GM12878 (cell line): ENCODE data around the gene STKLD1. TPM values are rescaled to one million over a fixed set of nuclear protein-coding genes. Genes with fewer than 3 reads are reported as not detected.

Experiments used
- BHLHE40 ChIP-seq, 2 experiments: fragments of 450-650 bp in 1 of 2; IDR thresholded peaks; 2 replicates each; pipeline ENCODE4 v1.6.1; 2011 to 2017; ENCODE audit warnings: low read depth in 2 of 2, borderline replicate concordance in 1 of 2, improper control_type of control experiment in 1 of 2, low read length in 1 of 2, mild to moderate bottlenecking in 1 of 2
- BMI1 ChIP-seq: fragments of 450-650 bp; IDR thresholded peaks from 2 replicates; pipeline ENCODE4 v1.6.1; 2016; ENCODE audit warnings: mild to moderate bottlenecking, moderate library complexity, borderline replicate concordance
- CEBPB ChIP-seq, 2 experiments: fragments of 150-350 bp in 1 of 2; IDR thresholded peaks; 2 replicates each; pipeline ENCODE4 v1.6.1; 2012 to 2014; ENCODE audit warnings: low read depth in 2 of 2, low read length in 2 of 2, borderline replicate concordance in 1 of 2, inconsistent platforms in 1 of 2
- CTCF ChIP-seq, 3 experiments: IDR thresholded peaks in 2 of 3; conservative IDR thresholded peaks in 1 of 3; 2 replicates each; pipeline ENCODE4 v1.5.1; 2011; ENCODE audit warnings: low read depth in 3 of 3, low read length in 3 of 3, mild to moderate bottlenecking in 3 of 3, control low read depth in 2 of 3, moderate library complexity in 2 of 3, inconsistent platforms in 1 of 3, mixed read lengths in 1 of 3; ENCODE audit not compliant: control insufficient read depth in 2 of 3, insufficient read depth in 1 of 3; ENCODE audit errors: extremely low read depth in 1 of 3
- E2F4 ChIP-seq: IDR thresholded peaks from 2 replicates; pipeline ENCODE4 v1.6.1; 2012; ENCODE audit warnings: low read depth, low read length, improper control_type of control experiment
- ETV6 ChIP-seq, 2 experiments: fragments of 450-650 bp in 1 of 2; IDR thresholded peaks in 1 of 2; conservative IDR thresholded peaks in 1 of 2; 2 replicates each; pipeline ENCODE4 v1.6.1; 2014; ENCODE audit warnings: antibody characterized with exemption in 1 of 2, borderline replicate concordance in 1 of 2, low read depth in 1 of 2, mild to moderate bottlenecking in 1 of 2, moderate library complexity in 1 of 2
- HSF1 ChIP-seq: fragments of 150-350 bp; IDR thresholded peaks from 2 replicates; pipeline ENCODE4 v1.6.1; 2014; ENCODE audit warnings: mild to moderate bottlenecking, low read depth, low read length
- JUNB ChIP-seq: IDR thresholded peaks from 2 replicates; pipeline ENCODE4 v1.6.1; 2016; ENCODE audit warnings: antibody characterized with exemption, mild to moderate bottlenecking
- MXI1 ChIP-seq: fragments of 150-350 bp; IDR thresholded peaks from 2 replicates; pipeline ENCODE4 v1.6.1; 2011; ENCODE audit warnings: low read depth, mild to moderate bottlenecking, inconsistent platforms, low read length, improper control_type of control experiment
- PAX8 ChIP-seq: fragments of 450-650 bp; IDR thresholded peaks from 2 replicates; pipeline ENCODE4 v1.6.1; 2017; ENCODE audit warnings: mild to moderate bottlenecking, moderate library complexity
- POLR2AphosphoS5 ChIP-seq: IDR thresholded peaks from 2 replicates; pipeline ENCODE4 v1.6.1; 2011; ENCODE audit warnings: mild to moderate bottlenecking, low read length, inconsistent platforms
- USF2 ChIP-seq: IDR thresholded peaks from 2 replicates; pipeline ENCODE4 v1.6.1; 2011; ENCODE audit warnings: low read depth, low read length, improper control_type of control experiment, borderline replicate concordance
- ZBED1 ChIP-seq: IDR thresholded peaks from 2 replicates; pipeline ENCODE4 v1.6.1; 2016; ENCODE audit warnings: borderline replicate concordance
- ZNF592 ChIP-seq: fragments of 450-650 bp; IDR thresholded peaks from 2 replicates; pipeline ENCODE4 v1.6.1; 2017; ENCODE audit warnings: mild to moderate bottlenecking, moderate library complexity
- polyA plus RNA-seq, 11 experiments: library from polyadenylated mRNA; depleted of rRNA in 4 of 11; unstranded in 6 of 11; stranded (reverse) in 5 of 11; fragments of >200 nt; fragmentation: Nextera tagmentation in 4 of 11; fragmentation: Illumina TruSeq in 1 of 11; extraction: Ambion mirVana in 4 of 11; extraction: Trizol in 1 of 11; gene quantifications; 1 replicate in 1 of 11; 2 replicates in 10 of 11; pipeline versions ENCODE4 v1.2.1 to v1.2.3, GENCODE V29; 2011 to 2016; ENCODE audit warnings: inconsistent platforms in 2 of 11, missing spikeins in 2 of 11, low read depth in 1 of 11
- total RNA-seq, 4 experiments: library from RNA; depleted of rRNA in 3 of 4; stranded (reverse); fragments of >200 nt in 3 of 4; fragmentation: Illumina TruSeq in 1 of 4; extraction: Trizol in 1 of 4; gene quantifications; 2 replicates each; pipeline versions ENCODE4 v1.2.1 to v1.2.3, GENCODE V29; 2013 to 2021

The STKLD1 gene
- total and polyA plus RNA-seq, 10 of the 15 experiments (the other 5 are each of a cell fraction or from before 2014, with no cell fraction given) = 0.07 to 0.40 (median 0.29) TPM; not detected in 4

- no peak for TF ChIP-seq USF2
- TF ChIP-seq ETV6 (conservative IDR thresholded peaks at IDR 0.05 in 1 of 2, IDR thresholded peaks at IDR 0.05 in 1 of 2; ENCODE audit: borderline replicate concordance in 1 of 2, low read depth in 1 of 2) = no peak
- peak; percentile 100 for TF ChIP-seq POLR2AphosphoS5
- TF ChIP-seq ZBED1 = peak; percentile 90
- no peak for TF ChIP-seq BMI1
- no peak for TF ChIP-seq E2F4
- TF ChIP-seq CEBPB (IDR thresholded peaks at IDR 0.05; ENCODE audit: borderline replicate concordance in 1 of 2, low read depth in 2 of 2, low read length in 2 of 2) = no peak
- no peak for TF ChIP-seq PAX8
- peak; percentile 80; the same call in 1 of the 2 replicates for TF ChIP-seq MXI1
- TF ChIP-seq CTCF (IDR thresholded peaks at IDR 0.05 in 2 of 3, conservative IDR thresholded peaks at IDR 0.05 in 1 of 3; ENCODE audit: control insufficient read depth in 2 of 3, extremely low read depth in 1 of 3, insufficient read depth in 1 of 3, low read depth in 3 of 3, low read length in 3 of 3) = no peak
- no peak for TF ChIP-seq ZNF592
- TF ChIP-seq HSF1 = no peak
- TF ChIP-seq JUNB = no peak
- peak; percentile 46 to 67; a peak in 2 of 4 replicates for TF ChIP-seq BHLHE40 (IDR thresholded peaks at IDR 0.05; ENCODE audit: borderline replicate concordance in 1 of 2, low read depth in 2 of 2, low read length in 1 of 2)
Observed at GRCh38 chr9:133347985-133348717, 28.0 kb upstream of the STKLD1 start, which contains the start of the genes MED22 and RPL7A (continued).
